DMS114 treated with DMSO at 0.1 percent for 48 hours (cell line): Measurements from ENCODE around the gene RAMP1.
"Not testable (repeated sequence)": the region's sequence is repeated elsewhere in the genome, so short reads cannot be mapped to it uniquely, and the experiment has no call there.

Source experiments
- DNase-seq: peaks from one replicate; lab custom pipeline; 2025; ENCODE audit not compliant: unreplicated experiment; lab: John Stamatoyannopoulos, UW

Gene RAMP1

DNA sequence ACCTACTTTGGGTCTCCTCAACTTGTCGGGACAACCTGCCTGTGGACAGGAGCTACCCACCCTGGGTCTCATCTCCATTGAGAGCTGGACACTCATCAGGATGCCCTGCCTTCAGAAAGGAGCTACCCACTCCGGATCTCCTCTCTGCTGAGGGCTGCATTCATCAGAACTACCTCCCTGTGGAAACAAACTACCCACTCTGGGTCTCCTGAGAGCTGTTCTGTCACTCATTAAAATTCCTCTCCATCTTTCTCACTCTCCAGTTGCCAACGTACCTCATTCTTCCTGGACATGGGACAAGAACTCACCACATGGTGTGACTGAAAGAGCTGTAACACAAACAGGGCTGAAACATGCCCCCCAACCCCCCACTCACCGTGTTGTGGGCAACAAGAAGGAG lies 84.9 kb downstream of the RAMP1 start:
- DNase-seq = no peak

DNA sequence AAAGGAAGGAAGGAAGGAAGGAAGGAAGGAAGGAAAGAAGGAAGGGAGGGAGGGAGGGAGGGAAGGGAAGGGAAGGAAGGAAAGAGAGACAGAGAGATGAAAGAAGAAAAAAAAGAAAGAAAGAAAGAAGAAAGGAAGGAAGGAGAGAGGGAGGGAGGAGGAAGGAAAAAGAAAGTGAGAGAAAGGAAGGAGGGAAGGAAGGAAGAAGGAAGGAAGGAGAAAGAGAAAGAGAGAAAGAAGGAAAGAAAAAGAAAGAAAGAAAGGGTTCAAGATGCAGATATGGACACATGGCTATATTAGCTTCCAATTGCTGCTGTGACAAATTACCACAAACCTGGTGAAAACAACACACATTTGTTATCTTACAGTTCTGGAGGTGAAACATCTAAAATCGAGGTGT lies 87.0 kb downstream of the RAMP1 start:
- DNase-seq = no peak

DNA sequence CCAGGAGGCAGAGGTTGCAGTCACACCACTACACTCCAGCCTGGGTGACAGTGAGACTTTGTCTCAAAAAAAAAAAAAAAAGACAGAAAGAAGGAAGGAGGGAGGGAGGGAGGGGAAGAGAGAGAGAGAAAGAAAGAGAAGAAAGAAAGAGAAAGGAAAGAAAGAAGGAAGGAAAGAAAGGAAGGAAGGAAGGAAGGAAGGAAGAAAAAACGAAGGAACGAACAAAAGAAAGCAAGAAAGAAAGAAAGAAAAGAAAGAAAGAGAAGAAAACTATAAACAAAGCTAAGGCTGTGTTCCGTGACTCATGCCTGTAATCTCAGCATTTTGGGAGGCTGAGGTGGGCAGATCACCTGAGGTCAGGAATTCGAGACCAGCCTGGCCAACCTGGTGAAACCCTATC lies 91.9 kb downstream of the RAMP1 start:
- not testable (repeated sequence) for DNase-seq

DNA sequence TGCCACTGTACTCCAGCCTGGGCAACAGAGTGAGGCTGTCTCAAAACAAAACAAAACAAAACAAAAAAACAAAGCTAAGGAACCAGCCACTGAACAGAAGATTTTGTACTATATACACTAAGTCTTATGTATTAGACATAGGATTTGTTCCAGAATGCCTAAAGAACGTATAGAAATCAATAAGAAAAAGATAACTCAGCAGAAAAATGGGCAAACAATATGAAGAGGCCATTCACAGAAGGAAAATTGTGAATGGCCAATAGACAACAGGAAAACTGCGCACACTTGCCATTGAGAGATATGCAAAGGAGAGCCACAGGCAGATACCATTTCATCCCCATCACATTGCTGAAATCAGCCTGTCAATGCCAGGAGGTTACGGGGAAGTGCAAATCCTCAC lies 92.5 kb downstream of the RAMP1 start:
- no peak for DNase-seq

DNA sequence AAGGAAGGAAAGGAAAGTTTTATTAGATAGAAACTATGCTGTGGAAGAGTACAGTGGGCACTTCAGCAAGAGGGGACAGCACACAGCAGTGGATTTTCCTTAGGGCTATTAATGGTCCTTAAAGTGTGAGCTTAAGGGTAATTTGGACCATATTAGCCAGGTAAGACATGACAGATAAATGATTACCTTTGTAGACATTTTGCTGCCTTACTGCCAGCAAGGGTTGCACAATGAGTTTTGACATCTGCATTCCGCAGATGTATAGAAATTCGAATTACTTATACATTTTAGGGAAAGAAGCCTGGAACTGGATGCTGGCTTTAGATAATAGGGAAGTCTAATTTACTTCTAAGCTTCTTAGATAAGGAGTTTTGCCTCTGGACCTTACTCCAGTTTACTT lies 93.4 kb downstream of the RAMP1 start:
- no peak for DNase-seq

DNA sequence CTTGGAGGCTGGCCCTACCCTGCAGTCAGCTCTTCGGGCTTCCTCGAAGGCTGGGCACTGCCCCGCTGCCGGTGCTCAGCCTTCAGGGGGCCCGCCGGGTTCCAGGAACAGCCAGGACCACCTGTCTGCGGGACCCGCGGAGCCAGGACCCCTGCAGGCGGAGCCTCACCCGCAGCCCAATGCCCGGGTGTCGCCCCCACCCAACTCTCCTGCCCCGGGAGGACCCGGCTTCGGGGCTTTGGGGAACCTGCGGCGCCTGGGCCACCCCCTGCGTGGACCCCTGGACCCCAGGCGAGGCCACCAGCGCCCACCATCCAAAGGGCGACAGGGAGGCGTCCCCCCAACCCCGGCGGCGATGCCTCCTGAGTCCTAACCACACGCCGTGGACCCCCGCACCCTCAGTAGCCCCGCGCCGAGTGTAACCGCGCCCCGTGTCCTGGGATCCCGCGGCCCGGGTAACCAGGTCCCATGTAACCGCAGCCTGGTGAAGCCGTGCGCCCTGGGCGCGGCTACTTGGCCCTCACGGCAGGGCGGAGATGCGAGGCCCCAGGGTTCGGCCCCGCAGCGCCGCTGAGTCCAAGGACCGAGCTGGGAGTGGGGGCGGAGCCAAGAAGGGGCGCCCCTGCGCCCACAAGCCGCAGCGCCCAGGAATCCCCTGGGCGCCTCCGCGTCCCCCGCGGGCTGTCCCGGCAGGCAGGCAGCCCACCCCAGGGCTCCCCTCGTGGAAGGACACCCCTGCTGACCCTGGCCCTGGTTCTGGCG lies 96.4 kb downstream of the RAMP1 start:
- DNase-seq = no peak

DNA sequence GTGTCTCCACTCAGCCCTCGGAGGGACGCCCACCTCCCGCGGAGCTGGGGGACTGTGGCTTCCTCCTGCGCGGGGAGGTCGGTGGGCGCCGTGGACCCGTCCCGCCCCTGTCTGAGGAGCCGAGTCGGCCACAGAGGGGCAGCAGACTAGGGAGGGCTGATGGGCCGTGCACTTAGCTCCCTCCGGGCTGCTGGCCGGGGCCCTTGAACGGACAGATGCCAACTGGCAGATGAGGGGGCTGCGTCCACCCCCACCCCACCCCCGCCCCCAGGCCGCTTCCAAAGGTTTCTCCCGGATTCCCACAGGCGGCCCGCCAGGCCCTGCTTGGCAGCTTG lies 96.9 kb downstream of the RAMP1 start:
- DNase-seq = no peak

DNA sequence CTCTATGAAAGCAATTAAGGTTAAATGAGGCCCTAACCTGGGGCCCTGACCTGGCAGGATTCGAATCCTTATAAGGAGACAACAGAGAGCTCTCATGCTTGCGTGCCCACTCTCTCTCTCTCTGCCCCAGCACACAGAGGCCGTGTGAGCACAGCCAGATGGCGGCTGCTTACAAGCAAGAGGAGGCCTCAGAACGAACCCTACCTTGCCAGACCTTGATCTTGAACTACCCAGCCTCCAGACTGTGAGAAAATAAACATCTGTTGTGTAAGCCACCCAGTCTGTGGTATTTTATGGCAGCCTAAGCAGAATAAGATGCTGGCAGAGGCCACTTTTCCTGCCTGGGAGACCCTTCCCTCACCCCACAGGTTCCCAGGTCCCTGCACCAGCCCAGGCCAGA lies 102.2 kb downstream of the RAMP1 start:
- no peak for DNase-seq
